Choroid plexus epithelial cell (primary cell): ENCODE results near the gene GTF2IRD1.
"Not testable (repeated sequence)": the region's sequence is repeated elsewhere in the genome, so short reads cannot be mapped to it uniquely, and the experiment has no call there.

Experiments
- DNase-seq: peaks from one replicate; pipeline ENCODE4 v3.0.0-alpha.2; 2010; ENCODE audit warnings: low read depth
- H3K4me3 ChIP-seq: 2 replicates; pipeline ENCODE4 v1.5.1; 2011; ENCODE audit warnings: low read depth, mild to moderate bottlenecking, control low read depth, low read length, moderate library complexity
- CTCF ChIP-seq: conservative IDR thresholded peaks from 2 replicates; pipeline ENCODE4 v1.5.1; 2011; ENCODE audit warnings: low read depth, mild to moderate bottlenecking, control low read depth, inconsistent platforms, low read length, moderate library complexity

The GTF2IRD1 gene

GRCh38 chr7:74521855-74522254 is 68.1 kb downstream of the GTF2IRD1 start:
- no peak for TF ChIP-seq CTCF
- no peak overlapping the region for H3K4me3 ChIP-seq
- no peak for DNase-seq

GRCh38 chr7:74522281-74522905 is 68.7 kb downstream of the GTF2IRD1 start:
- no peak for DNase-seq
- no peak for TF ChIP-seq CTCF
- H3K4me3 ChIP-seq: no peak overlapping the region

- no peak for TF ChIP-seq CTCF
- no peak overlapping the region for H3K4me3 ChIP-seq
- DNase-seq: no peak
These were observed 69.3 kb downstream of the GTF2IRD1 start for GRCh38 chr7:74523015-74523414.

- no peak for TF ChIP-seq CTCF
- no peak overlapping the region for H3K4me3 ChIP-seq
- no peak for DNase-seq
These were observed 71.4 kb downstream of the GTF2IRD1 start for GRCh38 chr7:74525140-74525539.

GRCh38 chr7:74525881-74526280 is 72.2 kb downstream of the GTF2IRD1 start:
- no peak overlapping the region for H3K4me3 ChIP-seq
- DNase-seq: no peak
- no peak for TF ChIP-seq CTCF

GRCh38 chr7:74526780-74527179 is 73.1 kb downstream of the GTF2IRD1 start:
- no peak for DNase-seq
- no peak for TF ChIP-seq CTCF
- H3K4me3 ChIP-seq: no peak overlapping the region

GRCh38 chr7:74527842-74528241 is 74.1 kb downstream of the GTF2IRD1 start:
- no peak for TF ChIP-seq CTCF
- no peak for DNase-seq
- no peak overlapping the region for H3K4me3 ChIP-seq

- not testable (repeated sequence) for H3K4me3 ChIP-seq, DNase-seq
These were observed 75.1 kb downstream of the GTF2IRD1 start for GRCh38 chr7:74528773-74529172.
